ENCODE data around the gene TARP.
A peak's percentile ranks its signal among the peaks of the same experiment; 100 is the strongest.
"Not testable (repeated sequence)": the region's sequence is repeated elsewhere in the genome, so short reads cannot be mapped to it uniquely, and the experiment has no call there.

Gene TARP

DNA sequence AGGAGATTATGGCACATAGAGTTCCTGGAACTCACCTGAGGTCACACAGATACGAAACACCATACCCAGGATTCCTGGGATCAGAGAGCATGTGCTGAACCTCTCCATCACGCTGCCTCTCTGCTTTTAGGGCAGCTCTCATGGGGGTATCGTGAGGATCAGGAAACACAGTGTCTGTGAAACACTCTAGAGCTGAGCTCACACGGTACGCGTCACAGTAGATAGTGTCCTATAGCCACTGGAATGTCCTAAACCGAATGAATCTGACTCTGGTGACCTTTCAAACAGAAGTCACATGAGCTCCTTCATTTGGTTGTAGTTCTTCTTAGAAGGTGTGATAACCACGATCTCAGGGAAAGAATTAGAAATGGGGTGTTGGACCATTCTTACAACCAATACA is 14.3 kb downstream of the TARP start:
- DNase-seq: not testable (repeated sequence)

DNA sequence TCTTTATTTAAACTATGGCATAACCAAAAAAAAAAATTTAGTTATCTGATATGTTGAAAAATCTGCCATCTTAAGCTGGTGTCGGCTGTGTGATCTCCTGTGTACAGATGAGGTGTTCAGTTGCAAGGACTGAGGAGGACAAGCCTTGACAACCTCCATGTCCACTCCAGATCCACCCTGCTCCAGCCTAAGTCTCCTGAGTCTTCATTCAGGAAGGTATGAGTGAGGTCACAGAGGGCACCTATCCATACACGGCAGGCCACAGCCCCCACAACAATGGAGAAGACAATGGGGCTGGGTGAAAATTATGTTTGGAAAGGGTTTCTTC is 16.1 kb downstream of the TARP start:
- no peak for DNase-seq

DNA sequence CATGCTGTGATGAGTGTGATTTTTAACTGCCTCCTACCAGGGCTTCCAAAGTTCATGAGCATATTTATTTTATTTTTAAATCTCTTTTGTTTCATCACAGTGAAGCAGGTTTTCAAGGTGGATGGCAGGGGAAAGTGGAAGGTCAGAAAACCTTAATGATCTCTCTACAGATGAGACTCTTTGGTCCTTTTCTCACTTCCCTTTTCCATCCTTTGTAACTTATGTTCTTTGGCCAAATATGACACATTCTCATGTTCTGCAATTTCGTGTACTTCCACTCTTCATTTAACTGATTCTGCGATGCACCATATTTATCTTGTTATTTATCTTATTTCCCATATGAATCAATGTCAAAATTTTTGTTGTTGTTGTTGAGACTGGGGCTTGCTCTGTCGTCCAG is 23.6 kb downstream of the TARP start:
- DNase-seq: not testable (repeated sequence)

DNA sequence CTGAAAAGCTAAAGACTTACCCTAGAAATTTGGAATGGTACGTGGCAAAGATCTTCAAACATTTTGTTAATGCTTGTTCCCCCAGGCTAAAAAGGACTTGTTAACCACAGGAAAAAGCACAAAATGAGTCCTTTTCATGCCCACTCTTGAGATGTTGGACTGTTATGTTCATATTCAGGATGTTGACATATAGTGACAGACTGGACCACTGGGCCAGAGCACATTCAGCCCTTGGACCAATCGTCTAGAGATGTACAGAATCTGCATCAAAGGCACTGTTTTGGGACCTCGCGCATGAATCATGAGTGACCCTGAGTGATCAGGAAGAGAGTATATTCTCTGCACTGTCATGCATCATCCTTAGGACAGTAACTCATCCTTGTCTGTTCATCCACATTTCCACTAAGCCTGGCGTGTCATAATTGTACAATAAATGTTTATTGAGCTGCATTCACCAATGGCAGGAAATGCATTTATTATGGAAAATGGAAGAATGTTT is 25.3 kb downstream of the TARP start:
- DNase-seq: no peak

DNA sequence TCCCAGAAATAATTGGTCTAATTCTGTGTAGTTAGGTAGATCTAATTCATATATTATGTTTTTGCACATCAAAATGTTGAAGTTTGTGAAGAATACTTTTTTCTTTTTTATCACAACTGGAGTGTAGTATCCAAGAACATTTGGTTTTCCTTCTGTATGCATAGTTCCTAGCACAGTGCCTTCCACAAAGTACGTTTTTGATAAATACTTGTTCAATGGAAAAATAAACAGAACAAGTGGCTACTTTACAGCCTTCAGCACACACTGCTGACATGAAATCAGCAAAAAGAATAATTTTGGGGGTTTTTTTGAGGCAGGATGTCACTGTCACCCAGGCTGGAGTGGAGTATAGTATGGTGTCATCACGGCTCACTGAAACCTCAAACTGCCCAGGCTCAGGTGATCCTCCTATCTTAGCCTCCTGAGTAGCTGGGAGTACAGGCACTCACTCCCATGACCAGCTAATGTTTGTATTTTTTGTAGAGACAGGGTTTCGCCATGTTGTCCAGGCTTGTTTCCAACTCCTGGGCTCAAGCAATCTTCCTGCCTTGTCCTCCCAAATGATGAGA is 27.9 kb downstream of the TARP start:
- no peak for DNase-seq

DNA sequence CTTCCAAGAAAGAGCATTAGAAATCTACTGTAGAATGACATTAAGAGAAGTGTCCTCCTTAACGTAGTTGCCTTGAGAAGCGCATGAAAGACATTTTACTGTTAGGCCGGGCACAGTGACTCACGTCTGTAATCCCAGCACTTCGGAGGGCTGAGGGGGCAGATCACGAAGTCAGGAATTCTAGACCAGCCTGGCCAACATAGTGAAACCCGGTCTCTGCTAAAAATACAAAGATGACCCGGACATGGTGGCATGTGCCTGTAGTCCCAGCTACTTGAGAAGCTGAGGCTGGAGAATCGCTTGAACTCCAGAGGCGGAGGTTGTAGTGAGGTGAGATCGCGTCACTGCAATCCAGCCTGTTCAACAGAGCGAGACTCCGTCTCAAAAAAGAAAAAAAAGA is 28.9 kb downstream of the TARP start:
- no peak for DNase-seq

DNA sequence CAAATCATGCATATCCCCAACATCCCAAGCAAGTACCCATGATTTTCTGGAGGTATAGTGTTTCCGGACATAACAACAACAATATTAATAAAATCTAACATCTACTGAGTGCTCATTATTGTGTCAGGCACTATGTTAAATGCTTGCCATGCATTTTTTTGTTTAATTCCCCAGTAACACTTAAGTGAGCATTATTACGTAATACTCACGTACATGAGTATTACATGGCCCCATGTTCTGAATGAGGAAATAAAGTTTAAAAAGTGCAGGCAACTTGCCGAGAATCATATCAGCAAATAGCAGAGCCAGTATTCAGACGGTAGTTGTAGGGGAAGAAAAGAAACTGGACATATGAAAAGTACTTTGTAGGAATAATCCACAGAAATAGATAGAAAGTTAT is 30.1 kb downstream of the TARP start:
- not testable (repeated sequence) for DNase-seq

DNA sequence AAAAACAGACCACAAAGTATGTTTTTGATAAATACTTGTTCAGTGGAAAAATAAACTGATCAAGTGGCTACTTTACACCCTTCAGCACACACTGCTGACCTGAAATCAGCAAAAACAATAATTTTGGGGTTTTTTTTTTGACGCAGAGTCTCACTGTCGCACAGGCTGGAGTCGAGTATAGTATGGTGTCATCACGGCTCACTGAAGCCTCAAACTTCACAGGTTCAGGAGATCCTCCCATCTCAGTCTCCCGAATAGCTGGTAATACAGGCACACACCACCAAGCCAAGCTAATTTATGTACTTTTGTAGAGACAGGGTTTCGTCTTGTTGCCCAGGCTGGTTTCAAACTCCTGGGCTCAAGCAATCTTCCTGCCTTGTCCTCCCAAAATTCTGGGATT is 30.6 kb downstream of the TARP start:
- no peak for DNase-seq

DNA sequence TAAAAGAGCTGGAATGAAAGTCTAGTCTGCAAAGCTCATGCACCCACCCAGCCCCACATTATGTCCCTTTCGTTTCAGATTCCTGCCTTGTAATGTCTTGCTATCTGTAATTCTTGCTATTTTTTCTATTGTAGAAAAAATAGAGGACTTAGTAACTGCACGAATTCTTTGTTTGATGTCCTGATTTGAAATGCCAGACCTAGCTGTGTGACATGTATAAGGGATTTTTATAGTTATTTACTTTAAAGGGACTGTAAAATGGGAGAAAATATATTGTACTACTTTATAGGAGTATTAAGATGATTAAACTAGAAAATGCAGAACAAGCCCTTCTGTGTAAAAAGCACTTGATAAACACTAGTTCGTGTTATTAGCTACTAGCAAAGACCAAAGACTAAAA is 32.4 kb downstream of the TARP start:
- no peak for DNase-seq

DNA sequence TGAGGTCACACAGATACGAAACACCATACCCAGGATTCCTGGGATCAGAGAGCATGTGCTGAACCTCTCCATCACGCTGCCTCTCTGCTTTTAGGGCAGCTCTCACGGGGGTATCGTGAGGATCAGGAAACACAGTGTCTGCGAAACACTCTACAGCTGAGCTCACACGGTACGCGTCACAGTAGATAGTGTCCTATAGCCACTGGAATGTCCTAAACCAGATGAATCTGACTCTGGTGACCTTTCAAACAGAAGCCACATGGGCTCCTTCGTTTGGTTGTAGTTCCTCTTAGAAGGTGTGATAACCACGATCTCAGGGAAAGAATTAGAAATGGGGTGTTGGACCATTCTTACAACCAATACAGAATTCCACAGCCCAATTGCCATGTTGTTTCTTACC is 34.3 kb downstream of the TARP start:
- DNase-seq: not testable (repeated sequence)

DNA sequence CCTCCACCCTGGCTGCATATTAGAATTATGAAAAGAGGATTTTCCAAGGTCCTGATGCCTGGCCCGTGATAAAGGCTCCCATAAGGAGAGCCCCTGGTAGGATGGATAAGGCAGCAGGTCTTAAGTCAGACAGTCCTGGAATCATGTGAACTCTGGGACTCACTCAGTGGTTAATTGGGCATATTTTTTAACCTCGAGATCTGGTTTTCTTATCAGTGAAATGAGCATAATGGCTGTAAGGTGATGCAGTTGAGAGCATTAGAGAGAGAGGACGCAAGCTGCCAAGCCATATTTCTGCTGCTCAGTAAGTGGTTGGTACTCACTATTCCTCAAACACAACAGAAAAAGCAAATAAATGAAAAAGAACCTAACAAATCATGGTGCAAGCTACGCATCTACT is 37.8 kb downstream of the TARP start:
- DNase-seq: no peak

DNA sequence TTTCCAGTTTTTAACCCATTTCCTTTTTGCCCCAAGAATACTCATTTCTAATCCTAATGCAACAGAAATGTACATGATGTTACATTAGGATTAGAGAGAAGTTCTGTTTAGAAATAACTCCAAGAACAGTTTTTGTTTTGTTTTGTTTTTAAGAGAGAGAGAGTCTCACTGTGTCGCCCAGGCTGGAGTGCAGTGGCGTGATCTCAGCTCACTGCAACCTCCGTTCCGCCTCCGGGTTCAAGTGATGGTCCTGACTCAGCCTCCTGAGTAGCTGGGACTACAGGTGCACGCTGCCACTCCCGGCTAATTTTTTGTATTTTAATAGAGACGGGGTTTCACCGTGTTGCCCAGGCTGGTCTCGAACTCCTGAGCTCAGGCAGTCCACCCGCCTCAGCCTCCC is 38.7 kb downstream of the TARP start:
- DNase-seq: not testable (repeated sequence)

DNA sequence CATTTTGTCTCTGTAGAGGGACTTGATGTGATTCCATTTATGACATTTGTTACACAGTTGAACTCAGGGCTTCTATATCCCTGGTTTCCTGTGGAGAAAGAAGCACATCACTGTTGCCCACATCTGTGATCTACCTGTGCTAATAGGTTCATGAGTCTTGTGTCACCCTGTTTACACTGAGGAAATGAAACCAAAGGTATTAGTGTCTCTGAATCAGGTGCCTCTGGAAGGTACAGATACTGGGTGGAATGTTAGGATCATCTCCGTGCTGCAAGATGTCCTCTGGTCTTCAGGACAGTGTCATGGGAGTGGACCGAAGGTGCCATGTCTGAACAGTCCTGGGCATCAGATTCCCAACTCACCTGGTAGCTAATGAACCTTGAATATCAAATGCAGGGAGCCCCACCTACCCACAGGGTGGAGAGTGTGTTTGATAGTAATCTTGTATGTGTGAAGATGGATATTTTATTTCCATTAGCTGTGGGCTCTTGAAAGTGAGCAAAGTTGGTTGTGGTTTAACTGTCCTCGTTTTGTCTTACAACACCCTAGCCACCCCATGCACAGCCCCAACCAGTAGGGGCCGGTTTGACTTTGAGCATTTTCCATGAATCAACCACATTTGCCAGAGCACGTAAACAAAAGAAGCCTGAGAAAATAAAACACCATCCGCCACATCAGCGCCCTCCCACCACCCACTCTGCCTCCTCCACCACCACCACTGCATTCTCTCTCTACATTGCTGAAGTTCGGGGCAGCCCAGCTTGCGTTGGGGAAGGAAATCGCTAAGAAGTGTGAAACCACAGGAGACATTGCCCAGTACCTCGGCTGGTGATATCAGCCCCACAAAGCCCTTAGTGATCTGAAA is 40.7 kb downstream of the TARP start:
- DNase-seq: no peak

DNA sequence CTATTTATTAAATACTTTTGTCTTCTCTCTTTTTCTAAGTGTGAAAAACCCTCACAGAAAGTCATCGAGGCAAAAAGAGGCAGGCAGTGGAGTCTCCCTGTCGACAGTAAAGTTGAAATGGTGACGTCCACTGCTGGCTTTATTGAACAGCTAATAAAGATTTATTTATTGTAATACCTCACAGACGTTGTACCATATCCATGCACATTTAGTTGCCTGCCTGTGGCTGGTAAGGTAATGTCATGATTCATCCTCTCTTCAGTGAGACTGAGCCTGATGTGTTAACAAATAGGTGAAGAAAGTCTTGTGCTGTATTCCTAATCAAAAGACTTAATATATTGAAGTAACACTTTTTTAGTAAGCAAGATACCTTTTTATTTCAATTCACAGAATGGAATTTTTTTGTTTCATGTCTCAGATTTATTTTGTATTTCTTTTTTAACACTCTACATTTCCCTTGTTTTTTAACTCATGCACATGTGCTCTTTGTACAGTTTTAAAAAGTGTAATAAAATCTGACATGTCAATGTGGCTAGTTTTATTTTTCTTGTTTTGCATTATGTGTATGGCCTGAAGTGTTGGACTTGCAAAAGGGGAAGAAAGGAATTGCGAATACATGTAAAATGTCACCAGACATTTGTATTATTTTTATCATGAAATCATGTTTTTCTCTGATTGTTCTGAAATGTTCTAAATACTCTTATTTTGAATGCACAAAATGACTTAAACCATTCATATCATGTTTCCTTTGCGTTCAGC is 43.4 kb downstream of the TARP start:
- no peak for DNase-seq

DNA sequence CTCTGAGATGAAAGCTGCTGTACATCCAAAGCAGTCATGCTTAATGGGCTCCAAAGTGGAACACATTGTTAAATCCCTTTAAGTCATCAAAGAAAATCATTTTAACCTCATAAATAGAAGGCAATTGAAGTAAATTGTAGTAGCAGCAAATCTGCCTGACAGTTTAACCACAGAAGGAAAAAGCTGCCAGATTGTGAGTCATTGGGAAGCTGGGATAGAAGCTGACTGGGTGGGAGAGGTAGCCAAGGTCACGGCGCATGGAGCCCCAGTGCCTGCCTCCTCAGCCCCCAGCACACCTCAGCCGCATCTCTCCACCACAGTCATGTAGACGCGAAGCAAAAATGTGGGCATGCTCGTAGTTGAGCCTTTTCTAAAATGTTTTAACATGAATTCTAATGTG is 44.0 kb downstream of the TARP start:
- no peak for DNase-seq

DNA sequence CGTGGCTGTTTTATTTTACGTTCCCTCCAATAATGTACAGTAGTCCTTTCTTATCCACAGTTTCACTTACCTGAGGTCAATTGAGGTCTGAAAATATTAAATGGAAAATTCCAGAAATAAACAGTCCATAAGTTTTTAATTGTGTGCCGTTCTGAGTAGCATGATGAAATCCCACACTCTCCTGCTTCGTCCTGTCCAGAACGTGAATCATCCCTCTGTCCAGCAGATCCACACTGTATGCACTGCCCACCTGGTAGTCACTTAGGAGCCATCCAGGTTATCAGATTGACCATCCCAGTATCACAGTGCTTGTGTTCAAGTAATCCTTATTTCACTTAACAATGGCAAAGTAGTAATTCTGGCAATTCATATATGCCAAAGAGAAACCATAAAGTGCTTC is 49.0 kb downstream of the TARP start:
- no peak for DNase-seq

DNA sequence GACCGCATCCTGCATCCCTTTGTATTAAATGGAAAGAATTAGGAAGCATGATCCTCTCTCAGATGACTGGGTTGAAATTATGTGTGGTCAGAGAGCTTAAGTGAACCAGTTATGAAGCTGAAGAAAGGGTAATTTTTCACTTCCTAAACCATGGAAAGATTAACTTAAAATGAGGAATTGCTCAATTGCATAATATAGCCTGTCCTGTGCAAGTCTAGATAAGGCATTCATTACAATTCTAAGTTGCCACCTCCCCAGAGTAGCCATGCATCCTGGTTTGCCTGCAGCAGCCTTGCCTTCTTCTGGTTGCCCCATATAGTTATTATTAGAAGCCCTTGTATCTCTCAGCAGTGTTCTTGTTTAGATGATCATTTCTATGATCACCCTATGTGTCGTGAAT is 50.1 kb downstream of the TARP start:
- no peak for DNase-seq

DNA sequence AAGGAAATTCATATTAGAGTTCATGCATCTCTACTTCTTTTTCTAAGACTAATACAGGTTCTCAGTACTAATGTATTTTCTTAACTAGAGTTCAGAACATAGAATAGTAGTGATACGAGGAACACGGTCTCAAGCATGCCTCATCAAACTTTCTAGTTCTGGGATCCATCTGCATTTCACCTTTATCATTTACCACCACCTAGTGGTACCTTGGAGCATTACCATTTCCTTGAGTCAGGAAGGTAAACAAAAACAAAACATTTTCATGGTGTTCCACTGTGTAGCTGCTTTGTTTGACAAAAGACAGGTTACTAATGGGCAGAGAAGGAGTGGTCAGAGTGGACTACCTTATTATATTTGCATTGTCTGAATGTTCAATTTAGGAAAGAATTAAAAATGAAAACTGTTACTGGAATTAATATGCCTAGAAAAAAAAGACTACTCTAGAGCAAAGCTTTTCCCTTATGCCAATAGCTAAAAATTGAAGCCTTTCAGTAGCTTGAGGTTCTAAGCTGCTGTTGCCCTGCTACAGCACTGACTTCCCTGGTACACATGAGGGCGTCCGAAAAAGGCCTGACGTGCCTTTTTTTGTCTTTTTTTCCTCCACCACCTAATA is 50.8 kb downstream of the TARP start:
- DNase-seq: no peak

DNA sequence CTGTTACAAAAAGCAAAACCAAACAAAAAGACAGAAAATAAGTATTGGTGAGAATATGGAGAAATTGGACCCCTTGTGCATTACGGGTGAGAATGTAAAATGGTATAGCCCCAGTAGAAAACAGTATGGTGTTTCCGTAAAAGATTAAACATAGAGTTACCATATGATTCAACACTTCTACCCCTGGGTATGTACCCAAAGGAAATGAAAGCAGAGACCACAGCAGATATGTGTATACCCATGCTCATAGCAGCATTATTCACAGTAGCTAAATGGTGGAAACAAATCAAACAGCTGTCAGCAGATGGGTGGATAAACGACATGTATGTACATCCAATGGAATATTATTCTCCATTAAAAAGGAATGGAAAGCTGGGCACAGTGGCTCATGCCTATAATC is 53.0 kb downstream of the TARP start:
- no peak for DNase-seq

DNA sequence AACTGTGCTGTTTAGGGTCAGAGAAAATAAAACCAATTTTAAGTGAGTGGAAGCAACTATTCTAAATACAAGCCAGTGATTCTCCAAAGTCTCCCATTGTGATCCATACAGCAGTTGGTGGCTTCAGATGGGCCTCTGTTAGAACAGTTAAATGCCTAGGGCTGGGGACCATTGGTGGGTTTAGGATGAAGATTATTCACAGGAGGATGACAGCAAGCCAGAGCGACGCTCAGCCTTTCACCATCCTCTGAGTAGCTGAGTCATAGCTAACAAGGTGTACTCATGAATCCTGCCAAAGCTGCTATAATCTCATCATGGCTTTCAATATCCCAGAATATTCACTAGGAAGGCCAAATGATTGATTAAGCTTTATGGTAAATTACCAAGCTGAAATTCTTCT is 55.8 kb downstream of the TARP start:
- DNase-seq: no peak

DNA sequence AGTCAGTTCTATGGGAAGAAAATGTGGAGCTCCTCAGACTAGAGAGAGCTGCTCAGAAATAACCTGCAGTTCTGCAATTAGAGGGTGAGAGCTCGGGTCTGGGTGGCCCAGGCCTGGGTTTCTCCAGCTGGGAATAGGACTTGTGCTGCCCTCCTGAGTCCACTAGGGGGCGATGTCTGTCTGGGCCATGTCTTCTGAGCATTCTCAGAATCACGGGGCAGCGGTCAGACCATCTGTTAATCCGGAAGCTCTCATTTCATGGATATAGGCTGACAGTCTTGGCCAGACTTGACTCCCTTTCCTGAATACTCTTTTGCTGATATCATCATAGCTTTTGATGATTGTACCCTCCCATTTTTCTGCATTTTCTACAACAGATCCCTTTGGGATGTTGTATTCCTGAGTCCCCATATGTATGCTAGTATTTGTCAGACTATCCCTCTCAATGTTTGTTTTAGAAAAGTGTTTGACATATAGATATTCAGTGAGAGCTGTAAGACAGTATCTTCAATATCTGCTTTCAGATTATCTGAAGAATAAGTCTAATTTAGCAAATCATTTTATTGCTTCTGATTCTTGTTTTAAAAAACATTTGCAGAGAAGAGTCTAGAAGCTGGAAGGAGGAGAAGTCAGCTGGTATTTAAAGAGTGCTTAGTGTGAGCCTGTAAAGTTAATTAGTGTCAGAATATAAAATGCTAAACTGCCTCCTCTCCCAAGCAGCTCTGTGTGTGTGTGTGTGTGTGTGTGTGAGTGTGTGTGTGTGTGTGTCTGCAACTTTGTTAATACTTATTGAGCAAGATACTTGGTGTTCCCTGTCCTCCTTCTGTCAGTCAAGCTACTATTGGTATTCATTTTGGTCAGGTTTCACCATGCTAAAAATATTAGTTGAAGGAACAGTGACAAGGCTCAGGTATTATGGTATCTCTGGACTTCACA is 57.4 kb downstream of the TARP start:
- peak; percentile 63 for DNase-seq

DNA sequence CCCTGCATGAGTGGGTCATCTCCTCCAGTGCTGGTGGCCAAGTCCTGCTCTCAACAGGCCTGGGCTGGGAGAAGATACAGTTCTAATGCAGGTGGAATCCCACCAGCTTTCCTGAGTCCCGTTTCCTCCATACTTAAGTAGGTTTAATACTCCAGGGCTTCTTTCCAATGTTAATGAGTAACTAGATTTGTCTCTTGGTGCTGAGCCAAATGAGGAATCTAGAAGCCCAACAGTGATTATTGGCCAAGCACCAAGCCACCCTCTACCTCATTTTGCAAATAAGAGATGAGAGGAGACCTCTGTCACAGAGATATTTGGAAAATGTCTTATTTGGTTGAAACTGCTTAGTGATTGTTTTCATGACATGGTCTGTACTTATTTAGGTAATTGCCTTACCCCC is 58.3 kb downstream of the TARP start:
- DNase-seq: no peak
